HepG2 (cell line): Measurements from ENCODE around the gene TIAM2. TPM values are rescaled to one million over a fixed set of nuclear protein-coding genes. Genes with fewer than 3 reads are reported as not detected.

Experiments
- AHDC1 ChIP-seq: sonication (generic); formaldehyde crosslinking; IDR thresholded peaks from 2 replicates; pipeline ENCODE4 v1.5.1; 2020; ENCODE audit warnings: mild to moderate bottlenecking, missing genetic modification reagents, borderline replicate concordance
- DR1 ChIP-seq: sonication (generic); formaldehyde crosslinking; IDR thresholded peaks from 2 replicates; pipeline ENCODE4 v1.8.0; 2021; ENCODE audit warnings: mild to moderate bottlenecking, missing genetic modification reagents, inconsistent platforms
- JUNB ChIP-seq: sonication (generic); formaldehyde crosslinking; IDR thresholded peaks from 2 replicates; pipeline ENCODE4 v1.8.0; 2022; ENCODE audit warnings: missing genetic modification reagents, mild to moderate bottlenecking, borderline replicate concordance
- LBX2 ChIP-seq: sonication (generic); formaldehyde crosslinking; IDR thresholded peaks from 2 replicates; pipeline ENCODE4 v1.5.0; 2020; ENCODE audit warnings: missing genetic modification reagents, mild to moderate bottlenecking, borderline replicate concordance
- MTF2 ChIP-seq: sonication (generic); formaldehyde crosslinking; IDR thresholded peaks from 2 replicates; pipeline ENCODE4 v1.5.0; 2020; ENCODE audit warnings: missing genetic modification reagents, borderline replicate concordance
- MYC ChIP-seq: sonication (generic); formaldehyde crosslinking; IDR thresholded peaks from 2 replicates; pipeline ENCODE4 v1.9.0; 2021; ENCODE audit warnings: missing genetic modification reagents, borderline replicate concordance
- NBN ChIP-seq: fragments of 450-650 bp; conservative IDR thresholded peaks from 2 replicates; pipeline ENCODE4 v1.6.1; 2017
- PHF8 ChIP-seq: sonication (generic); formaldehyde crosslinking; IDR thresholded peaks from 2 replicates; pipeline ENCODE4 v1.5.0; 2020; ENCODE audit warnings: missing genetic modification reagents
- PRDM4 ChIP-seq: sonication (generic); formaldehyde crosslinking; IDR thresholded peaks from 2 replicates; pipeline ENCODE4 v1.9.0; 2021; ENCODE audit warnings: missing genetic modification reagents, borderline replicate concordance
- PRMT3 ChIP-seq: sonication (generic); formaldehyde crosslinking; IDR thresholded peaks from 2 replicates; pipeline ENCODE4 v1.8.1; 2022; ENCODE audit warnings: low read depth, mild to moderate bottlenecking, moderate library complexity, missing genetic modification reagents, borderline replicate concordance
- SETDB1 ChIP-seq: sonication (generic); formaldehyde crosslinking; IDR thresholded peaks from 2 replicates; pipeline ENCODE4 v1.5.1; 2020; ENCODE audit warnings: missing genetic modification reagents, mild to moderate bottlenecking, borderline replicate concordance
- ZFP36L2 ChIP-seq: sonication (generic); formaldehyde crosslinking; IDR thresholded peaks from 2 replicates; pipeline ENCODE4 v1.4.0; 2020; ENCODE audit warnings: missing genetic modification reagents
- ZNF253 ChIP-seq: sonication (generic); formaldehyde crosslinking; IDR thresholded peaks from 2 replicates; pipeline ENCODE4 v1.8.0; 2022; ENCODE audit warnings: mild to moderate bottlenecking, missing genetic modification reagents, borderline replicate concordance
- ZNF282 ChIP-seq: fragments of 450-650 bp; IDR thresholded peaks from 2 replicates; pipeline ENCODE4 v1.6.1; 2018; ENCODE audit not compliant: partially characterized antibody
- ZNF362 ChIP-seq: sonication (generic); formaldehyde crosslinking; IDR thresholded peaks from 2 replicates; pipeline ENCODE4 v1.4.0; 2020; ENCODE audit warnings: missing genetic modification reagents, mild to moderate bottlenecking, borderline replicate concordance
- ZNF496 ChIP-seq: sonication (generic); formaldehyde crosslinking; IDR thresholded peaks from 2 replicates; pipeline ENCODE4 v1.8.1; 2023; ENCODE audit warnings: mild to moderate bottlenecking, moderate library complexity, missing genetic modification reagents; ENCODE audit not compliant: insufficient replicate concordance
- ZNF564 ChIP-seq: sonication (generic); formaldehyde crosslinking; IDR thresholded peaks from 2 replicates; pipeline ENCODE4 v1.8.1; 2023; ENCODE audit warnings: mild to moderate bottlenecking, missing genetic modification reagents
- ZNF781 ChIP-seq: sonication (generic); formaldehyde crosslinking; IDR thresholded peaks from 2 replicates; pipeline ENCODE4 v1.5.1; 2020; ENCODE audit warnings: borderline replicate concordance, mild to moderate bottlenecking, missing genetic modification reagents; ENCODE audit errors: not compliant biosample characterization
- ZSCAN9 ChIP-seq: IDR thresholded peaks from 2 replicates; pipeline ENCODE4 v1.6.1; 2016; ENCODE audit warnings: borderline replicate concordance
- polyA plus RNA-seq, 8 experiments: library from polyadenylated mRNA; depleted of rRNA in 3 of 8; stranded (reverse) in 7 of 8; unstranded in 1 of 8; fragments of >200 nt; fragmentation: Illumina TruSeq in 4 of 8; extraction: Trizol in 4 of 8; gene quantifications; 2 replicates each; pipeline versions ENCODE4 v1.2.1 to v1.2.3, GENCODE V29; 2011 to 2016; ENCODE audit warnings: low read depth in 4 of 8, missing spikeins in 1 of 8, mixed read lengths in 1 of 8; ENCODE audit not compliant: insufficient read depth in 1 of 8
- total RNA-seq, 5 experiments: library from RNA; depleted of rRNA; stranded (reverse); fragments of >200 nt; fragmentation: Illumina TruSeq; extraction: Trizol; gene quantifications; 2 replicates each; pipeline ENCODE4 v1.2.3, GENCODE V29; 2016; ENCODE audit warnings: low read depth in 1 of 5

The TIAM2 gene
- total and polyA plus RNA-seq, 2 of the 13 experiments (the other 11 are each of a cell fraction or from before 2014, with no cell fraction given) = 4.1 to 4.5 TPM

GRCh38 chr6:154960299-154960843, 34.7 kb upstream of the TIAM2 start (continued):
- TF ChIP-seq AHDC1 (CRISPR knock-in tag) (peak; percentile 78; the same call in 1 of the 2 replicates), ZSCAN9 (CRISPR knock-in tag) (no peak; the same call in 1 of the 2 replicates), ZNF362 (CRISPR knock-in tag) (no peak; the same call in 1 of the 2 replicates), PHF8 (CRISPR knock-in tag) (no peak), LBX2 (CRISPR knock-in tag) (0 out of 2 replicates have a peak, but pooled peaks have one; percentile 72), ZNF496 (CRISPR knock-in tag) (no peak), ZNF282 (no peak), SETDB1 (CRISPR knock-in tag) (no peak), ZNF781 (CRISPR knock-in tag) (no peak), JUNB (CRISPR knock-in tag) (peak; percentile 67; the same call in 1 of the 2 replicates), PRMT3 (CRISPR knock-in tag) (0 out of 2 replicates have a peak, but pooled peaks have one; percentile 37), NBN (no peak), ZNF253 (CRISPR knock-in tag) (no peak; the same call in 1 of the 2 replicates), DR1 (no peak), MTF2 (no peak), ZNF564 (CRISPR knock-in tag) (no peak), PRDM4 (CRISPR knock-in tag) (no peak), ZFP36L2 (no peak), MYC (CRISPR knock-in tag) (peak; percentile 68; the same call in 1 of the 2 replicates)
